Upper lobe of right lung (tissue), 1 donor: Measurements from ENCODE around the gene U2AF2. TPM values are rescaled to one million over a fixed set of nuclear protein-coding genes. Genes with fewer than 3 reads are reported as not detected.
A peak's percentile ranks its signal among the peaks of the same experiment; 100 is the strongest.

Source experiments
- ATAC-seq: fragments of 200-7000 bp; cut with Tn5 transposase; one replicate; pipeline ENCODE4 v1.9.1; 2020; ENCODE audit warnings: mild to moderate bottlenecking, moderate library complexity
- DNase-seq: peaks from one replicate; pipeline ENCODE4 v3.0.0-alpha.2; 2020
- H3K27ac ChIP-seq: fragments of 200-600 bp; one replicate; pipeline ENCODE4 v1.8.0; 2022
- H3K27me3 ChIP-seq: fragments of 200-600 bp; one replicate; pipeline ENCODE4 v1.8.0; 2022; ENCODE audit warnings: mild to moderate bottlenecking
- H3K36me3 ChIP-seq: fragments of 200-600 bp; one replicate; pipeline ENCODE4 v1.8.0; 2022
- H3K4me1 ChIP-seq: fragments of 200-600 bp; one replicate; pipeline ENCODE4 v1.8.0; 2022
- H3K4me3 ChIP-seq: fragments of 200-600 bp; one replicate; pipeline ENCODE4 v1.8.0; 2022; ENCODE audit warnings: mild to moderate bottlenecking
- H3K9me3 ChIP-seq: fragments of 200-600 bp; one replicate; pipeline ENCODE4 v1.8.0; 2022
- CTCF ChIP-seq: fragments of 200-600 bp; IDR thresholded peaks from one replicate; pipeline ENCODE4 v1.8.0; 2022; ENCODE audit warnings: antibody characterized with exemption
- intact Hi-C: fragments of 100-400 bp; cut with DNase I; formaldehyde crosslinking; loops from one replicate; pipeline ENCODE4 v1.11.0; 2022
- total RNA-seq: library from RNA; stranded (reverse); fragmentation: NEBNext Ultra II Directional; extraction: Animal tissue kit (Norgen Biotek cat#: 25700); gene quantifications from one replicate; pipeline ENCODE4 v1.2.1, GENCODE V29; 2021
- donor health status: DM: no; HTN: yes; CAD: no; lungs with severe emphysema.

U2AF2 gene
- total RNA-seq, 1 donor from 2014 or later: 142 TPM

GRCh38 chr19:55623130-55623529 is 31.7 kb upstream of the U2AF2 start:
- Histone ChIP-seq H3K36me3 (no peaks in the 10 kb centered on the region), H3K27me3 (no peaks in the 10 kb centered on the region), H3K4me1 (peaks cover 30% of the 10 kb centered on the region), H3K27ac (no peak overlapping the region), H3K9me3 (no peaks in the 10 kb centered on the region), H3K4me3 (no peak overlapping the region)
- TF ChIP-seq CTCF: no peak
- intact Hi-C loops: no loop called here
- ATAC-seq: no peak
- DNase-seq: no peak

GRCh38 chr19:55623561-55623960 is 31.3 kb upstream of the U2AF2 start:
- Histone ChIP-seq H3K4me1 (peaks cover 28% of the 10 kb centered on the region), H3K36me3 (no peaks in the 10 kb centered on the region), H3K9me3 (no peaks in the 10 kb centered on the region), H3K27ac (peak overlapping the region; percentile 83), H3K4me3 (peak overlapping the region; percentile 53), H3K27me3 (no peaks in the 10 kb centered on the region)
- no peak for ATAC-seq
- TF ChIP-seq CTCF: no peak
- DNase-seq: no peak
- intact Hi-C loops: no loop called here

GRCh38 chr19:55624109-55625003 is 30.5 kb upstream of the U2AF2 start, which contains the start of gene ZNF784:
TSS of gene ZNF784 (minus strand) at chr19:55624566. CDS start at chr19:55624561, 5 bp downstream.
- Histone ChIP-seq H3K27ac (peak within 1 kb of the TSS; percentile 83), H3K36me3 (no peaks in the 10 kb centered on the region), H3K4me1 (peaks cover 23% of the 10 kb centered on the region), H3K9me3 (no peaks in the 10 kb centered on the region), H3K4me3 (peak within 1 kb of the TSS; percentile 53), H3K27me3 (no peaks in the 10 kb centered on the region)
- ATAC-seq: peak; percentile 96
- TF ChIP-seq CTCF: no peak
- peak; percentile 95 for DNase-seq
- intact Hi-C loops: no loop called here

- Histone ChIP-seq H3K27ac (peak overlapping the region; percentile 83), H3K9me3 (no peaks in the 10 kb centered on the region), H3K27me3 (no peaks in the 10 kb centered on the region), H3K4me3 (peak overlapping the region; percentile 53), H3K36me3 (no peaks in the 10 kb centered on the region), H3K4me1 (peaks cover 17% of the 10 kb centered on the region)
- DNase-seq (no peak), ATAC-seq (no peak)
- intact Hi-C loops: no loop called here
- TF ChIP-seq CTCF: no peak
Measured at GRCh38 chr19:55625004-55625326, 29.9 kb upstream of the U2AF2 start.

GRCh38 chr19:55626350-55626749 is 28.5 kb upstream of the U2AF2 start:
- no peak for DNase-seq
- Histone ChIP-seq H3K36me3 (no peaks in the 10 kb centered on the region), H3K4me1 (peaks cover 8% of the 10 kb centered on the region), H3K27ac (no peak overlapping the region), H3K9me3 (no peaks in the 10 kb centered on the region), H3K4me3 (no peak overlapping the region), H3K27me3 (no peaks in the 10 kb centered on the region)
- ATAC-seq: no peak
- intact Hi-C loops: no loop called here
- no peak for TF ChIP-seq CTCF
